ENCODE results near the gene CEBPA.

DNA sequence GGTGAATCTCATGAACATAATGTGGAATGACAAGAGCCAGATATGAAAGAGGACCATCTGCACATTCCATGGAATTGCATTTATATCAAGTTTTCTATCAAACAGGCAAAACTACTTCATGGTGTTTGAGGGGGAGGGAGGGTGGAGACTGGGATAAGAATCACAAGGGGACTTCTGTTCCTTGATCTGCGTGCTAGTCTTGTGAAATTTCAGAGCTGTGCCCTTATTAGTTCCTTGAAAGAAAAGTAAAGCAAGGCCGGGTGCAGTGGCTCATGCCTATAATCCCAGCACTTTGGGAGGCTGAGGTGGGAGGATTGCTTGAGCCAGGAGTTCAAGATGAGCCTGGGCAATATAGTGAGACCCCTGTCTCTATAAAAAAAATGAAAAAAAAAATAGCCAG, 41.0 kb upstream of the CEBPA start:
- TF ChIP-seq, protein P1, sequence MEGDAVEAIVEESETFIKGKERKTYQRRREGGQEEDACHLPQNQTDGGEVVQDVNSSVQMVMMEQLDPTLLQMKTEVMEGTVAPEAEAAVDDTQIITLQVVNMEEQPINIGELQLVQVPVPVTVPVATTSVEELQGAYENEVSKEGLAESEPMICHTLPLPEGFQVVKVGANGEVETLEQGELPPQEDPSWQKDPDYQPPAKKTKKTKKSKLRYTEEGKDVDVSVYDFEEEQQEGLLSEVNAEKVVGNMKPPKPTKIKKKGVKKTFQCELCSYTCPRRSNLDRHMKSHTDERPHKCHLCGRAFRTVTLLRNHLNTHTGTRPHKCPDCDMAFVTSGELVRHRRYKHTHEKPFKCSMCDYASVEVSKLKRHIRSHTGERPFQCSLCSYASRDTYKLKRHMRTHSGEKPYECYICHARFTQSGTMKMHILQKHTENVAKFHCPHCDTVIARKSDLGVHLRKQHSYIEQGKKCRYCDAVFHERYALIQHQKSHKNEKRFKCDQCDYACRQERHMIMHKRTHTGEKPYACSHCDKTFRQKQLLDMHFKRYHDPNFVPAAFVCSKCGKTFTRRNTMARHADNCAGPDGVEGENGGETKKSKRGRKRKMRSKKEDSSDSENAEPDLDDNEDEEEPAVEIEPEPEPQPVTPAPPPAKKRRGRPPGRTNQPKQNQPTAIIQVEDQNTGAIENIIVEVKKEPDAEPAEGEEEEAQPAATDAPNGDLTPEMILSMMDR (IDR thresholded peaks at IDR 0.05) = no peak
- no peak for TF ChIP-seq POLR2A (IDR thresholded peaks at IDR 0.05)

Data from esophagus squamous epithelium (tissue), 4 donors.